Uterus (tissue), 4 donors: ENCODE results near the gene FOXJ1. TPM values are rescaled to one million over a fixed set of nuclear protein-coding genes. Genes with fewer than 3 reads are reported as not detected.

Source experiments
- DNase-seq, 2 donors: peaks; one replicate each; pipeline ENCODE4 v3.0.0-alpha.2; 2019 to 2020
- H3K27ac ChIP-seq, 2 donors: fragments of 200-600 bp; sonication (generic); 1 replicate in 1 of 2; 2 replicates in 1 of 2; pipeline ENCODE4 v1.5.1; 2016 to 2018
- H3K27me3 ChIP-seq, 2 donors: fragments of 200-600 bp; sonication (generic); one replicate each; pipeline ENCODE4 v1.5.1; 2018 to 2019; ENCODE audit warnings: control low read depth in 1 of 2
- H3K36me3 ChIP-seq, 2 donors: fragments of 200-600 bp; sonication (generic); one replicate each; pipeline ENCODE4 v1.5.1; 2019; ENCODE audit warnings: control low read depth in 1 of 2
- H3K4me1 ChIP-seq, 2 donors: fragments of 200-600 bp; sonication (generic); one replicate each; pipeline ENCODE4 v1.5.1; 2018 to 2019; ENCODE audit warnings: control low read depth in 1 of 2
- H3K4me3 ChIP-seq, 2 donors: fragments of 200-600 bp; sonication (generic); 1 replicate in 1 of 2; 2 replicates in 1 of 2; pipeline ENCODE4 v1.5.1; 2018 to 2019; ENCODE audit warnings: mild to moderate bottlenecking in 1 of 2
- H3K9me3 ChIP-seq, 2 donors: fragments of 200-600 bp; sonication (generic); one replicate each; pipeline ENCODE4 v1.5.1; 2019; ENCODE audit warnings: control low read depth in 1 of 2
- POLR2A ChIP-seq, 2 donors: fragments of 450-650 bp; IDR thresholded peaks; one replicate each; pipeline ENCODE4 v1.6.1; 2016; ENCODE audit warnings: antibody characterized with exemption in 2 of 2, mild to moderate bottlenecking in 1 of 2, moderate library complexity in 1 of 2
- intact Hi-C: fragments of 100-400 bp; cut with DNase I; formaldehyde crosslinking; loops from one replicate; pipeline ENCODE4 v1.15.1; 2023; ENCODE audit warnings: low total_unique reads
- total RNA-seq, 4 donors: library from RNA; depleted of rRNA in 3 of 4; stranded (reverse); fragments of >200 nt in 3 of 4; gene quantifications; one replicate each; pipeline versions ENCODE4 v1.1.0 to v1.2.4, GENCODE V29; 2014 to 2023
- TF ChIP-seq, protein P1 (sequence below), 4 experiments: fragments of 200-600 bp in 2 of 4; fragments of 450-650 bp in 2 of 4; sonication (generic) in 2 of 4; IDR thresholded peaks; one replicate each; pipeline ENCODE4 v1.5.1; 2016 to 2019; ENCODE audit warnings: antibody characterized with exemption in 4 of 4, mild to moderate bottlenecking in 2 of 4, moderate library complexity in 1 of 4
- donor health status: DM: yes; HTN: yes; CAD: no.

FOXJ1 gene
- total RNA-seq, 4 donors from 2014 or later = 0.51 to 14.0 (median 1.0) TPM

DNA sequence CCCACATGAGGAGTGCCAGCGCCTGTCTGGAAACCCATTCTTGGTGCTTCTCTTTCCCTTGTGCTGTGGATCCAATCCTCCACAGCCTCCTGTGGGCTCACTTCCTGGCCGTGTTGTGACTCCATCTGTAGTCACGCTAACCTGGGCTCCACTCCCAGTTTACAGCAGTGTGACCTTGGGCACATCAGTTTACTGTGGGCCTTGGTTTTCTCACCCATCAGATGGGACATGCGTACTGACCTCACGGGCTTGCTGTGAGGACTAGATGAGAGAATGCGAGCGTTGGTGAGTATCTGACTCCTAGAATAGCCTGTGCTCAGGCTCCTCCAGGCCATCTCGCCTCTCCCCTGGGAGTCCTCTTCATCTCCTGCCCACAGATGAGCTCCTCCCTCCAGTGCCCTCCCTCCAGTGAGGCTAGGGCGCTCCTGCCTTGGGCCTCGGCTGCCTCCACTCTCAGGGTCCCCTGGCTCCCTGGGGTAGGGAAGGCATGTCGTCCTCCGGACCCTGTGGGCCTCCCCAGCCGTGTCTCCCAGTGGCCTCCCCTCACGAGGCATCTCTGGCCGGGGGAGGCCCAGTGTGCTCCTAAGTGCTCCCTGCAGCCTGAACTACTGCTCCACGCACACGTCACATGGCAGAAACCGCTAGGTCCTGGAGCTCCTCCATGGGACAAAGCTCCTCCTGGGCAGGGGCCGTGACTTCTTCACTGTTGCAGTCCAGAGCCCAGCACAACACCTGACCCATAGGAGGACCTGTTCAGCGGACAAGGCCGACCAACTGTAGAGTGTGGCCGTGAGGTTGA is 5.2 kb upstream of the FOXJ1 start:
- DNase-seq = no peak
- H3K4me3 ChIP-seq = no peak overlapping the region
- H3K36me3 ChIP-seq = no peaks in the 10 kb centered on the region
- H3K27me3 ChIP-seq = no peaks in the 10 kb centered on the region
- intact Hi-C loops = no loop called here
- H3K4me1 ChIP-seq = no peaks in the 10 kb centered on the region
- H3K9me3 ChIP-seq = no peaks in the 10 kb centered on the region
- TF ChIP-seq POLR2A (IDR thresholded peaks at IDR 0.05) = no peak
- TF ChIP-seq, protein P1, sequence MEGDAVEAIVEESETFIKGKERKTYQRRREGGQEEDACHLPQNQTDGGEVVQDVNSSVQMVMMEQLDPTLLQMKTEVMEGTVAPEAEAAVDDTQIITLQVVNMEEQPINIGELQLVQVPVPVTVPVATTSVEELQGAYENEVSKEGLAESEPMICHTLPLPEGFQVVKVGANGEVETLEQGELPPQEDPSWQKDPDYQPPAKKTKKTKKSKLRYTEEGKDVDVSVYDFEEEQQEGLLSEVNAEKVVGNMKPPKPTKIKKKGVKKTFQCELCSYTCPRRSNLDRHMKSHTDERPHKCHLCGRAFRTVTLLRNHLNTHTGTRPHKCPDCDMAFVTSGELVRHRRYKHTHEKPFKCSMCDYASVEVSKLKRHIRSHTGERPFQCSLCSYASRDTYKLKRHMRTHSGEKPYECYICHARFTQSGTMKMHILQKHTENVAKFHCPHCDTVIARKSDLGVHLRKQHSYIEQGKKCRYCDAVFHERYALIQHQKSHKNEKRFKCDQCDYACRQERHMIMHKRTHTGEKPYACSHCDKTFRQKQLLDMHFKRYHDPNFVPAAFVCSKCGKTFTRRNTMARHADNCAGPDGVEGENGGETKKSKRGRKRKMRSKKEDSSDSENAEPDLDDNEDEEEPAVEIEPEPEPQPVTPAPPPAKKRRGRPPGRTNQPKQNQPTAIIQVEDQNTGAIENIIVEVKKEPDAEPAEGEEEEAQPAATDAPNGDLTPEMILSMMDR (IDR thresholded peaks at IDR 0.05) = no peak
- H3K27ac ChIP-seq = no peak overlapping the region

DNA sequence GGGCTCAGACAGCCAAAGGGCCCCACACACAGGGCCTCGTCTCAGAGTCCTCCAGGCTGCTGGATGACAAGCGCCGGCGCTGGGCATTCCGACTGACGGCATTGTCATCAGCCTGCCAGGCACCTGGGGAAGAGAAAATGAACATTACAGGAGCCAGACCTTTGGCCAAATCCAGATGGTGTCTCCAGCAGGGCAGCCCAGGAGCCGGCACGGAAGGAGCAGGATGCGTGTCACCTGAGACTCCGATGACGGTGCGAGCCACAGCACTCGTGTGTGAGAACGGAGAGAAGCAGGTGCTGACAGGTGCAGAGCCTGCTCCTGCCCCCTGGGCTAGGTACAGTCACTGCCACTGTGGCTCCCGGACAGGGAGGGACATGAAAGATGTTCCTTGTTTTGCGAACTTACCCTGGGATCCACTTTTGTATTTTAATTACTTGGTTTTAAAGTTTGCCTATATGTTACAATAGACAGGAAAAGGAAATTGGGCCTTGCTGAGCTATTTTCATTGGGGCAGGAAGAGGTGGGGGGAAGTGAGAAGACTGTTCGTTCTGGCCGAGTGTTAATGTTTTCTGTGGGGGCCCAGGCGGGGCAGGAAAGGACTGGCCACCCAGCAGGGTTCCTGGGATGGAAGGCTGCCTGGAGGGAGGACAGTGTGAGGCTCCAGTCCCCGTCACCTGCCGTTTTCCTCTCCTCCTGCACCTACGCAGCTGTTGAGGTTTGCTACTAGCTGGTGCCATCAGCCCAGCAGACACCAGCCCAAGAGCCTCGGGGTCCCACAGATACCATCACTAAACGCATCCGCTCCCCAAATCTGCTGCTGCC is 4.4 kb upstream of the FOXJ1 start:
- Histone ChIP-seq H3K9me3 (no peaks in the 10 kb centered on the region), H3K27me3 (no peaks in the 10 kb centered on the region), H3K36me3 (no peaks in the 10 kb centered on the region), H3K4me1 (no peaks in the 10 kb centered on the region), H3K27ac (no peak overlapping the region), H3K4me3 (no peak overlapping the region)
- TF ChIP-seq POLR2A (IDR thresholded peaks at IDR 0.05) = no peak
- TF ChIP-seq, protein P1 (IDR thresholded peaks at IDR 0.05) = no peak
- intact Hi-C loops = no loop called here
- no peak for DNase-seq

DNA sequence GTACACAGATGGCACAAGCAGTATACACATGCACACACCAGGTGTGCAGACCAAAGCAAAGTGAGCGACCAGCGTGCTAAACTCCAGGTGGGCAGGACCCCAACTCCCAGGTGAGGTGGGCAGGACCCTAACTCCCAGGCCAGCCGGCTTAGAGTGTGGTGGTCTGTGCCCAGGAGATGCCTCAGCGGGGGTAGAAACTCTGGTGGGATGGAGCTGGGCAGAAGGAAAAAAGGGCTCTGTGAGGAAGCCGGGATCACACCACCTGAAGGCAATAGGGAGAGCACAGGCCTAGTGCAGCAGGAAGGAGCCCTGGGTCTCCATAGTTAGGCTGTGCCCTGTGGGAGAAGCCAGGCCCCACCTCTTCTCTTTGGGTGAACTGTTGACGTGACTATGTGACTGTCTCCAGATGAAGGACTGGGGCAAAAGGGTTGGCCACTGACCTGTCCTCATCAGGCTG is 1.6 kb upstream of the FOXJ1 start:
- no peak overlapping the region for H3K27ac ChIP-seq
- DNase-seq = no peak
- H3K9me3 ChIP-seq = no peaks in the 10 kb centered on the region
- H3K27me3 ChIP-seq = peaks cover 19 to 20% of the 10 kb centered on the region in 2 donors
- H3K4me3 ChIP-seq = no peak overlapping the region
- intact Hi-C loops = no loop called here
- no peaks in the 10 kb centered on the region for H3K36me3 ChIP-seq
- no peak for TF ChIP-seq POLR2A (IDR thresholded peaks at IDR 0.05)
- TF ChIP-seq, protein P1 (IDR thresholded peaks at IDR 0.05) = no peak
- H3K4me1 ChIP-seq = no peaks in the 10 kb centered on the region

- Histone ChIP-seq H3K4me3 (no peak overlapping the region), H3K4me1 (no peaks in the 10 kb centered on the region)
- TF ChIP-seq POLR2A (IDR thresholded peaks at IDR 0.05) = no peak
- TF ChIP-seq, protein P1 (IDR thresholded peaks at IDR 0.05) = no peak
Measured at GRCh38 chr17:76142039-76142584, 1.1 kb upstream of the FOXJ1 start.

More at GRCh38 chr17:76142039-76142584, 1.1 kb upstream of the FOXJ1 start:
- H3K36me3 ChIP-seq = no peaks in the 10 kb centered on the region
- intact Hi-C loops = no loop called here
- no peak overlapping the region for H3K27ac ChIP-seq
- no peak for DNase-seq
- peaks cover 22 to 25% of the 10 kb centered on the region in 2 donors for H3K27me3 ChIP-seq
- no peaks in the 10 kb centered on the region for H3K9me3 ChIP-seq
